Neural crest cell (in vitro differentiated cells): ENCODE measurements around the gene S1PR3. TPM values are rescaled to one million over a fixed set of nuclear protein-coding genes. Genes with fewer than 3 reads are reported as not detected.

Experiments used
- DNase-seq: peaks from one replicate; pipeline ENCODE4 v3.0.0; 2021; ENCODE audit warnings: low read depth, mixed read lengths, low spot score
- H3K27ac Mint-ChIP-seq: one replicate; pipeline ENCODE4 v1.8.0; 2021; ENCODE audit warnings: mild to moderate bottlenecking, mixed read lengths; ENCODE audit not compliant: unreplicated experiment
- H3K27me3 Mint-ChIP-seq: 2 replicates; pipeline ENCODE4 v1.8.0; 2021; ENCODE audit warnings: low read depth, mild to moderate bottlenecking, mixed read lengths
- H3K36me3 Mint-ChIP-seq: 2 replicates; pipeline ENCODE4 v1.8.0; 2021; ENCODE audit warnings: low read depth, mild to moderate bottlenecking, mixed read lengths
- H3K4me1 Mint-ChIP-seq: 2 replicates; pipeline ENCODE4 v1.8.0; 2021; ENCODE audit warnings: mixed read lengths
- H3K4me3 Mint-ChIP-seq: one replicate; pipeline ENCODE4 v1.8.0; 2021; ENCODE audit warnings: mild to moderate bottlenecking, mixed read lengths
- H3K9me3 Mint-ChIP-seq: 2 replicates; pipeline ENCODE4 v1.8.0; 2021; ENCODE audit warnings: mixed read lengths
- CTCF ChIP-seq: fragments of 200-600 bp; sonication (generic); conservative IDR thresholded peaks from 2 replicates; pipeline ENCODE4 v1.5.0; 2021; ENCODE audit warnings: antibody characterized with exemption, mild to moderate bottlenecking
- total RNA-seq: library from RNA; stranded (reverse); gene quantifications from 2 replicates; pipeline ENCODE4 v1.2.1, GENCODE V29; 2021

The S1PR3 gene
- total RNA-seq, 1 donor from 2014 or later = 7.9 TPM

DNA sequence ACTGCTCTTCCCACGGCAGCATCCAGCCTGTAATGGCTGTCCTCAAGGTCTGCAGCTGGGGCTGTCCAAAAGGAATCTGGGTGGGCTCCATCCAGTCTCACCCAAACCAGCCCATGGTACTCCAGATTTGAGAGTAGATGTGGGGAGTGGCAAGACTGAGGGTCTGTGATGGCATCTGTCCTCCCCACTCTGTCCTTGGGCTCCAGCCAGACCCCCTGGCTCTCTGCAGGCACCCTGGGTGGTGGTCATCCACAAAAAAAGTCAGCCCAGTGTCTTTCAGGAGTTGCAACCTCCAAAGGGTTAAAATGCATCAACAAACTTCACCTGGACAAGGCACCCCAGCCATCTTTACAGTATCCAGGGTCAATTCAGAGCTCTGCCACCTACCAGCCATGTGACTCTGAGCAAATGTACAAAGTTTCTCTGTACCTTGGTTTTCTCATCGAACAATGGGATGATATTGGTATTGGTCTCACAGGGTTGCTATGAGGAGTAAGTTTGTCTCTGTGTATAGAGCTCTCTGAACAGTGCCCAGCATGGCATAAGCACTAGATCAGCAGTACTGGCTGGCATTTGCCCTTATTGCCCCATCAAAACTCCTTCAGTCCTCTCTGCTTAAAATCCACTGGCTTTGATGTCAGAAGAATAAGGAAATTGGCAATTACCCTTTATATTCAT, 7.3 kb upstream of the S1PR3 start:
- Mint-ChIP-seq H3K36me3 (peaks cover 3% of the 10 kb centered on the region), H3K27me3 (peaks cover 60% of the 10 kb centered on the region), H3K9me3 (peaks cover 10% of the 10 kb centered on the region), H3K4me3 (no peak overlapping the region), H3K27ac (no peak overlapping the region), H3K4me1 (peaks cover 1% of the 10 kb centered on the region)
- no peak for DNase-seq
- TF ChIP-seq CTCF = no peak

- Mint-ChIP-seq H3K27ac (no peak overlapping the region), H3K4me3 (no peak overlapping the region), H3K9me3 (peaks cover 10% of the 10 kb centered on the region), H3K4me1 (peaks cover 6% of the 10 kb centered on the region), H3K36me3 (peaks cover 3% of the 10 kb centered on the region), H3K27me3 (peaks cover 65% of the 10 kb centered on the region)
- no peak for DNase-seq
- no peak for TF ChIP-seq CTCF
Measured at GRCh38 chr9:88984543-88984883, 6.8 kb upstream of the S1PR3 start.

GRCh38 chr9:88985616-88986015, 5.7 kb upstream of the S1PR3 start:
- Mint-ChIP-seq H3K27ac (no peak overlapping the region), H3K4me1 (peaks cover 10% of the 10 kb centered on the region), H3K9me3 (peaks cover 8% of the 10 kb centered on the region), H3K27me3 (peaks cover 73% of the 10 kb centered on the region), H3K4me3 (no peak overlapping the region), H3K36me3 (peaks cover 3% of the 10 kb centered on the region)
- DNase-seq = no peak
- no peak for TF ChIP-seq CTCF

- Mint-ChIP-seq H3K9me3 (peaks cover 3% of the 10 kb centered on the region), H3K4me1 (peaks cover 12% of the 10 kb centered on the region), H3K27ac (no peak overlapping the region), H3K27me3 (peaks cover 75% of the 10 kb centered on the region), H3K36me3 (peaks cover 3% of the 10 kb centered on the region), H3K4me3 (no peak overlapping the region)
- TF ChIP-seq CTCF = no peak
- no peak for DNase-seq
Measured at GRCh38 chr9:88986776-88987175, 4.5 kb upstream of the S1PR3 start.

GRCh38 chr9:88987661-88988060, 3.6 kb upstream of the S1PR3 start:
- Mint-ChIP-seq H3K27ac (no peak overlapping the region), H3K27me3 (peaks cover 80% of the 10 kb centered on the region), H3K36me3 (peaks cover 3% of the 10 kb centered on the region), H3K4me1 (peaks cover 21% of the 10 kb centered on the region), H3K4me3 (no peak overlapping the region), H3K9me3 (no peaks in the 10 kb centered on the region)
- no peak for TF ChIP-seq CTCF
- no peak for DNase-seq
